ENCODE measurements around the gene SPINK2.

SPINK2 gene

GRCh38 chr4:56828784-56829535 lies 7.5 kb upstream of the SPINK2 start:
- no peak for TF ChIP-seq CTCF (IDR thresholded peaks at IDR 0.05; ENCODE audit: borderline replicate concordance, insufficient read depth, low read depth, low read length)
- H3K4me3 ChIP-seq (ENCODE audit: low read depth, low read length): no peak overlapping the region

DNA sequence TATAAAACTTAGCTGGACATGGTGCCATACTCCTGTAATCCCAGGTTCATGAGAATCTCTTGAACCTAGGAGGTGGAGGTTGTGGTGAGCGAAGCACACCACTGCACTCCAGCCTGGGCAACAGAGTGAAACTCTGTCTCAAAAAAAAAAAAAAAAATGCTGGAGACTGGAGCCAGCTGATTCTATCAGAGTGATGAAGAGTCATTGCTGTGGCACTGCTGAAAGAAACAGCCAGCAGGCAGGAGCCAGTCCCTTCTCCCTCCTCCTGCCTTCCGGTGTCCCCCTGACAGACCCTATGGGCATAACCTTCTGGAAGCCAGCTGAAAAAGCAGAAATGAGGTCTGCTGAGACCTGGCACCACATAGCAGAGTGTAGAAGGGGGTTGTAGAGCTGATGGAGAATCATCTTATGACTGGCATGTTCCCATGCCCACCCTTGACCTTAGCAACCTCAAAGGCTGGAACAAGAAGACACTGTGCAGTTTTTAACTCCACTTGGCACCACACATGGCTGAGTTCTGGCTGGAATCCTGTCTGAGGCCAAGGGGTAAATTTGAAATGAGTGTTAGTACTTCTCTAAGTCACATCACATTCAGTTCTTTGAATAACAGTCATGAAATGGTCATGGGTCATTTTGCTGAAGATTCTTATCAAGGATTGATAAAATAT lies 2.6 kb upstream of the SPINK2 start:
- TF ChIP-seq CTCF (IDR thresholded peaks at IDR 0.05; ENCODE audit: borderline replicate concordance, insufficient read depth, low read depth, low read length): no peak
- no peak overlapping the region for H3K4me3 ChIP-seq (ENCODE audit: low read depth, low read length)

DNA sequence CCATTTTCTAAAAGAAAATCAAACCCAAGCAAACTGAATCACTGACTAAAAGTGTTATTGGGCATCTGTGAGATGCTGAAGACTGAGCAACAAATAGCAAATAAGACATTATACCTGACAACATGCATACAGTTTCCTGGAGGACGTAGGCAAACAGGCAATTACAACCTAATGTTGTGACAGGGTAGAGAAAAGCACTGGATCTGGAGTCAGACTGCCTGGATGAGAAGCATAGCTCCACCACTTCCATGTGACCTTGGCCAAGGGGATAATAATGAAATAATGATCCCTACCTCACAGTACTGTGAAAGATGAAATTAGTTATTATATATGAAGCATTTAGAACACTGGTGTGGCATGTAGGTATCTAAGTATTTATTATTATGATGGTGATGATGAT lies 2.7 kb downstream of the SPINK2 start:
- no peak for TF ChIP-seq CTCF (IDR thresholded peaks at IDR 0.05; ENCODE audit: borderline replicate concordance, insufficient read depth, low read depth, low read length)
- no peak overlapping the region for H3K4me3 ChIP-seq (ENCODE audit: low read depth, low read length)

GRCh38 chr4:56817840-56818491 lies 3.5 kb downstream of the SPINK2 start:
- no peak overlapping the region for H3K4me3 ChIP-seq (ENCODE audit: low read depth, low read length)
- TF ChIP-seq CTCF (IDR thresholded peaks at IDR 0.05; ENCODE audit: borderline replicate concordance, insufficient read depth, low read depth, low read length): no peak

DNA sequence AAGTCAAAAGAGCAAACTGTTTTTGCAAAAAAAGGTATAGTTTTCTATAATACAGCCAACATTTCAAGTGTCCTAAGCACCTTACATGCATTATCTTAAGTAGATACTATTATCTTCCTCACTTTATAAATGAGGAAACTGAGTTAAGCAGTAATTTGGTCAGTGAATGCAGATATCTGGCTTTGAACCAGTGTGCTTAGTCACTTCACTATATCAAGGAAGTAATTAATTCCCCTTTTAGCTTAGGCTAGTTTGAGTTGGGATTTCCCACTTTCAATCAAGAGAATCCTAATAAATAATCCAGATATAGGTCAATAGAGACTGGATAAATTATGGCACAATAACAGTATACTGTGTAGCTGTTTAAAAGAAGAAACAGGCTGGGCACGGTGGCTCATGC lies 14.8 kb downstream of the SPINK2 start:
- H3K4me3 ChIP-seq (ENCODE audit: low read depth, low read length): no peak overlapping the region
- no peak for TF ChIP-seq CTCF (IDR thresholded peaks at IDR 0.05; ENCODE audit: borderline replicate concordance, insufficient read depth, low read depth, low read length)

GRCh38 chr4:56804551-56804950 lies 16.9 kb downstream of the SPINK2 start:
- no peak for TF ChIP-seq CTCF (IDR thresholded peaks at IDR 0.05; ENCODE audit: borderline replicate concordance, insufficient read depth, low read depth, low read length)
- H3K4me3 ChIP-seq (ENCODE audit: low read depth, low read length): no peak overlapping the region

All from GM12875 (cell line).